Measurements from ENCODE around the gene MTRF1L. TPM values are rescaled to one million over a fixed set of nuclear protein-coding genes. Genes with fewer than 3 reads are reported as not detected.

Gene MTRF1L
- polyA plus RNA-seq, 1 of the 3 experiments (the other 2 are of a cell fraction) = 7.7 TPM

DNA sequence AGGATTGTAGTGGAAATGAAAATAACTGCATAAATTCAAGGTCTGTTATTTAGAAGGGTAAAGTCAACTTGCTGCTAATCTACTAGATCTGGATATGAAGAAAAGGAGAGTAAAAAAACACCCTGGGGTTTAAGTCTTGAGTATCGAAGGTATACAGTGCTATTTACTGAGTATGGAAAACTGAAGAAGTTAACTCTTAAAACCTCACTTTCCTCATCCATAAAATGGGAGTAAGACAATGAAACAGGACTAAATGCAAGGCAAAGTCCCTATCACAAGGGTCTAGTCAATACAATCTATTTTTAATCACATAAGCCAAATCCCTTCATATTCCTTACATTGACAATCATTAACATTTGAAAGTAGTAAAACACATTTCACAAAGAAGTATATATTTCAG lies 21.9 kb downstream of the MTRF1L start:
- no peak overlapping the region for H2AFZ ChIP-seq (ENCODE audit: low read depth)
- H3K4me2 ChIP-seq = peak overlapping the region; percentile 86
- peak overlapping the region; percentile 89 for H3K9ac ChIP-seq
- no peaks in the 10 kb centered on the region for H3K9me2 ChIP-seq
- no peaks in the 10 kb centered on the region for H3K27me3 ChIP-seq (ENCODE audit: insufficient read depth)
- peak overlapping the region; percentile 47 to 51 for H3K27ac ChIP-seq (ENCODE audit: low read depth in 2 of 2, low read length in 1 of 2)
- peaks cover 19 to 31% of the 10 kb centered on the region in 2 experiments; a peak in 3 of 4 replicates for H3K4me1 ChIP-seq (ENCODE audit: control insufficient read depth in 1 of 2, insufficient read depth in 2 of 2, low read depth in 1 of 2, low read length in 1 of 2)
- ChIA-PET POLR2A (no interaction called here), CTCF (no interaction called here)
- peaks cover 93% of the 10 kb centered on the region for H3K79me2 ChIP-seq (ENCODE audit: insufficient read depth)
- TF ChIP-seq, protein P1, sequence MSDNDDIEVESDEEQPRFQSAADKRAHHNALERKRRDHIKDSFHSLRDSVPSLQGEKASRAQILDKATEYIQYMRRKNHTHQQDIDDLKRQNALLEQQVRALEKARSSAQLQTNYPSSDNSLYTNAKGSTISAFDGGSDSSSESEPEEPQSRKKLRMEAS (IDR thresholded peaks at IDR 0.05; ENCODE audit: low read depth) = no peak
- TF ChIP-seq TCF12 (IDR thresholded peaks at IDR 0.05) = no peak
- TF ChIP-seq EZH2phosphoT487 (IDR thresholded peaks at IDR 0.05; ENCODE audit: borderline replicate concordance, low read depth) = no peak
- no peak for TF ChIP-seq POLR2AphosphoS5 (IDR thresholded peaks at IDR 0.05; ENCODE audit: low read depth, low read length)
- TF ChIP-seq TEAD4 (IDR thresholded peaks at IDR 0.05; ENCODE audit: borderline replicate concordance, insufficient read depth) = no peak
- TF ChIP-seq, protein P2, sequence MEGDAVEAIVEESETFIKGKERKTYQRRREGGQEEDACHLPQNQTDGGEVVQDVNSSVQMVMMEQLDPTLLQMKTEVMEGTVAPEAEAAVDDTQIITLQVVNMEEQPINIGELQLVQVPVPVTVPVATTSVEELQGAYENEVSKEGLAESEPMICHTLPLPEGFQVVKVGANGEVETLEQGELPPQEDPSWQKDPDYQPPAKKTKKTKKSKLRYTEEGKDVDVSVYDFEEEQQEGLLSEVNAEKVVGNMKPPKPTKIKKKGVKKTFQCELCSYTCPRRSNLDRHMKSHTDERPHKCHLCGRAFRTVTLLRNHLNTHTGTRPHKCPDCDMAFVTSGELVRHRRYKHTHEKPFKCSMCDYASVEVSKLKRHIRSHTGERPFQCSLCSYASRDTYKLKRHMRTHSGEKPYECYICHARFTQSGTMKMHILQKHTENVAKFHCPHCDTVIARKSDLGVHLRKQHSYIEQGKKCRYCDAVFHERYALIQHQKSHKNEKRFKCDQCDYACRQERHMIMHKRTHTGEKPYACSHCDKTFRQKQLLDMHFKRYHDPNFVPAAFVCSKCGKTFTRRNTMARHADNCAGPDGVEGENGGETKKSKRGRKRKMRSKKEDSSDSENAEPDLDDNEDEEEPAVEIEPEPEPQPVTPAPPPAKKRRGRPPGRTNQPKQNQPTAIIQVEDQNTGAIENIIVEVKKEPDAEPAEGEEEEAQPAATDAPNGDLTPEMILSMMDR (IDR thresholded peaks at IDR 0.05) = no peak
- TF ChIP-seq MEF2A (IDR thresholded peaks at IDR 0.05; ENCODE audit: borderline replicate concordance, low read depth) = no peak
- no peak for TF ChIP-seq NRF1 (IDR thresholded peaks at IDR 0.05; ENCODE audit: low read depth, low read length)
- TF ChIP-seq, protein P3, sequence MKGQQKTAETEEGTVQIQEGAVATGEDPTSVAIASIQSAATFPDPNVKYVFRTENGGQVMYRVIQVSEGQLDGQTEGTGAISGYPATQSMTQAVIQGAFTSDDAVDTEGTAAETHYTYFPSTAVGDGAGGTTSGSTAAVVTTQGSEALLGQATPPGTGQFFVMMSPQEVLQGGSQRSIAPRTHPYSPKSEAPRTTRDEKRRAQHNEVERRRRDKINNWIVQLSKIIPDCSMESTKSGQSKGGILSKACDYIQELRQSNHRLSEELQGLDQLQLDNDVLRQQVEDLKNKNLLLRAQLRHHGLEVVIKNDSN (IDR thresholded peaks at IDR 0.05; ENCODE audit: borderline replicate concordance, low read depth) = no peak
- no peak for TF ChIP-seq FOSL2 (IDR thresholded peaks at IDR 0.05; ENCODE audit: borderline replicate concordance, low read depth)
- TF ChIP-seq, protein P4, sequence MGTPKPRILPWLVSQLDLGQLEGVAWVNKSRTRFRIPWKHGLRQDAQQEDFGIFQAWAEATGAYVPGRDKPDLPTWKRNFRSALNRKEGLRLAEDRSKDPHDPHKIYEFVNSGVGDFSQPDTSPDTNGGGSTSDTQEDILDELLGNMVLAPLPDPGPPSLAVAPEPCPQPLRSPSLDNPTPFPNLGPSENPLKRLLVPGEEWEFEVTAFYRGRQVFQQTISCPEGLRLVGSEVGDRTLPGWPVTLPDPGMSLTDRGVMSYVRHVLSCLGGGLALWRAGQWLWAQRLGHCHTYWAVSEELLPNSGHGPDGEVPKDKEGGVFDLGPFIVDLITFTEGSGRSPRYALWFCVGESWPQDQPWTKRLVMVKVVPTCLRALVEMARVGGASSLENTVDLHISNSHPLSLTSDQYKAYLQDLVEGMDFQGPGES (IDR thresholded peaks at IDR 0.05; ENCODE audit: low read depth, low read length) = no peak
- TF ChIP-seq, protein P5, sequence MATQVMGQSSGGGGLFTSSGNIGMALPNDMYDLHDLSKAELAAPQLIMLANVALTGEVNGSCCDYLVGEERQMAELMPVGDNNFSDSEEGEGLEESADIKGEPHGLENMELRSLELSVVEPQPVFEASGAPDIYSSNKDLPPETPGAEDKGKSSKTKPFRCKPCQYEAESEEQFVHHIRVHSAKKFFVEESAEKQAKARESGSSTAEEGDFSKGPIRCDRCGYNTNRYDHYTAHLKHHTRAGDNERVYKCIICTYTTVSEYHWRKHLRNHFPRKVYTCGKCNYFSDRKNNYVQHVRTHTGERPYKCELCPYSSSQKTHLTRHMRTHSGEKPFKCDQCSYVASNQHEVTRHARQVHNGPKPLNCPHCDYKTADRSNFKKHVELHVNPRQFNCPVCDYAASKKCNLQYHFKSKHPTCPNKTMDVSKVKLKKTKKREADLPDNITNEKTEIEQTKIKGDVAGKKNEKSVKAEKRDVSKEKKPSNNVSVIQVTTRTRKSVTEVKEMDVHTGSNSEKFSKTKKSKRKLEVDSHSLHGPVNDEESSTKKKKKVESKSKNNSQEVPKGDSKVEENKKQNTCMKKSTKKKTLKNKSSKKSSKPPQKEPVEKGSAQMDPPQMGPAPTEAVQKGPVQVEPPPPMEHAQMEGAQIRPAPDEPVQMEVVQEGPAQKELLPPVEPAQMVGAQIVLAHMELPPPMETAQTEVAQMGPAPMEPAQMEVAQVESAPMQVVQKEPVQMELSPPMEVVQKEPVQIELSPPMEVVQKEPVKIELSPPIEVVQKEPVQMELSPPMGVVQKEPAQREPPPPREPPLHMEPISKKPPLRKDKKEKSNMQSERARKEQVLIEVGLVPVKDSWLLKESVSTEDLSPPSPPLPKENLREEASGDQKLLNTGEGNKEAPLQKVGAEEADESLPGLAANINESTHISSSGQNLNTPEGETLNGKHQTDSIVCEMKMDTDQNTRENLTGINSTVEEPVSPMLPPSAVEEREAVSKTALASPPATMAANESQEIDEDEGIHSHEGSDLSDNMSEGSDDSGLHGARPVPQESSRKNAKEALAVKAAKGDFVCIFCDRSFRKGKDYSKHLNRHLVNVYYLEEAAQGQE (IDR thresholded peaks at IDR 0.05; ENCODE audit: low read depth, low read length) = no peak
- no peak for TF ChIP-seq RAD21 (IDR thresholded peaks at IDR 0.05; ENCODE audit: low read length)
- TF ChIP-seq, protein P6, sequence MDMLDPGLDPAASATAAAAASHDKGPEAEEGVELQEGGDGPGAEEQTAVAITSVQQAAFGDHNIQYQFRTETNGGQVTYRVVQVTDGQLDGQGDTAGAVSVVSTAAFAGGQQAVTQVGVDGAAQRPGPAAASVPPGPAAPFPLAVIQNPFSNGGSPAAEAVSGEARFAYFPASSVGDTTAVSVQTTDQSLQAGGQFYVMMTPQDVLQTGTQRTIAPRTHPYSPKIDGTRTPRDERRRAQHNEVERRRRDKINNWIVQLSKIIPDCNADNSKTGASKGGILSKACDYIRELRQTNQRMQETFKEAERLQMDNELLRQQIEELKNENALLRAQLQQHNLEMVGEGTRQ (IDR thresholded peaks at IDR 0.05; ENCODE audit: borderline replicate concordance, low read depth, low read length) = no peak
- H3K36me3 ChIP-seq (replicated peaks in 1 of 2; ENCODE audit: control insufficient read depth in 1 of 2, insufficient read depth in 2 of 2, low read length in 1 of 2) = peaks cover 9 to 21% of the 10 kb centered on the region in 2 experiments
- H3K9me3 ChIP-seq = no peaks in the 10 kb centered on the region
- DNase-seq = no peak
- peak overlapping the region; percentile 78 to 95; a peak in 3 of 4 replicates for H3K4me3 ChIP-seq (ENCODE audit: low read depth in 2 of 2, low read length in 1 of 2)
- peaks cover 54% of the 10 kb centered on the region for H4K20me1 ChIP-seq (ENCODE audit: insufficient read depth)
- WGBS (ENCODE audit: low lambda C conversion rate) = 6% methylated on average over 1 of the region's 1 CpG
- H3F3A ChIP-seq (replicated peaks; ENCODE audit: insufficient read depth) = peaks cover 25% of the 10 kb centered on the region

Data from SK-N-SH (cell line).